GM12878 (cell line): ENCODE data around the gene HIVEP1. TPM values are rescaled to one million over a fixed set of nuclear protein-coding genes. Genes with fewer than 3 reads are reported as not detected.

Source experiments
- CBFB ChIP-seq: IDR thresholded peaks from 2 replicates; pipeline ENCODE4 v1.6.1; 2016; ENCODE audit warnings: antibody characterized with exemption, low read depth
- CHD4 ChIP-seq: fragments of 200-600 bp; sonication (generic); IDR thresholded peaks from 2 replicates; pipeline ENCODE4 v1.6.1; 2016; ENCODE audit warnings: mild to moderate bottlenecking
- ETV6 ChIP-seq, 2 experiments: fragments of 450-650 bp in 1 of 2; IDR thresholded peaks in 1 of 2; conservative IDR thresholded peaks in 1 of 2; 2 replicates each; pipeline ENCODE4 v1.6.1; 2014; ENCODE audit warnings: antibody characterized with exemption in 1 of 2, borderline replicate concordance in 1 of 2, low read depth in 1 of 2, mild to moderate bottlenecking in 1 of 2, moderate library complexity in 1 of 2
- MTA2 ChIP-seq: fragments of 450-650 bp; IDR thresholded peaks from 2 replicates; pipeline ENCODE4 v1.6.1; 2016; ENCODE audit warnings: low read depth, mild to moderate bottlenecking, moderate library complexity
- PAX5 ChIP-seq: IDR thresholded peaks from 2 replicates; pipeline ENCODE4 v1.6.1; 2011; ENCODE audit warnings: low read depth, low read length, borderline replicate concordance
- RELB ChIP-seq: fragments of 450-650 bp; IDR thresholded peaks from 2 replicates; pipeline ENCODE4 v1.6.1; 2017; ENCODE audit warnings: low read depth, mild to moderate bottlenecking, moderate library complexity
- RUNX3 ChIP-seq: IDR thresholded peaks from 2 replicates; pipeline ENCODE4 v1.6.1; 2012; ENCODE audit warnings: low read length, inconsistent platforms
- SMAD1 ChIP-seq: fragments of 450-650 bp; IDR thresholded peaks from 2 replicates; pipeline ENCODE4 v1.6.1; 2018; ENCODE audit warnings: mild to moderate bottlenecking, low read depth; ENCODE audit not compliant: partially characterized antibody
- SP1 ChIP-seq: IDR thresholded peaks from one replicate; pipeline ENCODE4 v1.6.1; 2011; ENCODE audit warnings: low read depth, low read length
- SPI1 ChIP-seq: IDR thresholded peaks from 2 replicates; pipeline ENCODE4 v1.6.1; 2011; ENCODE audit warnings: low read depth, mild to moderate bottlenecking, low read length, moderate library complexity, borderline replicate concordance; ENCODE audit not compliant: insufficient read depth
- STAT3 ChIP-seq: IDR thresholded peaks from 2 replicates; pipeline ENCODE4 v1.6.1; 2011; ENCODE audit warnings: low read depth, low read length, improper control_type of control experiment
- ZNF384 ChIP-seq: IDR thresholded peaks from 2 replicates; pipeline ENCODE4 v1.6.1; 2012; ENCODE audit warnings: low read depth, mild to moderate bottlenecking, low read length, improper control_type of control experiment, borderline replicate concordance
- ZSCAN29 ChIP-seq: fragments of 450-650 bp; IDR thresholded peaks from 2 replicates; pipeline ENCODE4 v1.6.1; 2017; ENCODE audit warnings: mild to moderate bottlenecking, moderate library complexity
- polyA plus RNA-seq, 11 experiments: library from polyadenylated mRNA; depleted of rRNA in 4 of 11; unstranded in 6 of 11; stranded (reverse) in 5 of 11; fragments of >200 nt; fragmentation: Nextera tagmentation in 4 of 11; fragmentation: Illumina TruSeq in 1 of 11; extraction: Ambion mirVana in 4 of 11; extraction: Trizol in 1 of 11; gene quantifications; 1 replicate in 1 of 11; 2 replicates in 10 of 11; pipeline versions ENCODE4 v1.2.1 to v1.2.3, GENCODE V29; 2011 to 2016; ENCODE audit warnings: inconsistent platforms in 2 of 11, missing spikeins in 2 of 11, low read depth in 1 of 11
- total RNA-seq, 4 experiments: library from RNA; depleted of rRNA in 3 of 4; stranded (reverse); fragments of >200 nt in 3 of 4; fragmentation: Illumina TruSeq in 1 of 4; extraction: Trizol in 1 of 4; gene quantifications; 2 replicates each; pipeline versions ENCODE4 v1.2.1 to v1.2.3, GENCODE V29; 2013 to 2021
- TF ChIP-seq, protein P1 (sequence below): fragments of 450-650 bp; formaldehyde crosslinking; IDR thresholded peaks from 2 replicates; pipeline ENCODE4 v1.4.0; 2020; ENCODE audit warnings: mild to moderate bottlenecking, moderate library complexity
- TF ChIP-seq, protein P2 (sequence below): fragments of 450-650 bp; IDR thresholded peaks from 2 replicates; pipeline ENCODE4 v1.6.1; 2016; ENCODE audit warnings: mild to moderate bottlenecking, moderate library complexity, borderline replicate concordance
- TF ChIP-seq, protein P3 (sequence below): IDR thresholded peaks from 2 replicates; pipeline ENCODE4 v1.6.1; 2012; ENCODE audit warnings: mild to moderate bottlenecking, low read depth, low read length

HIVEP1 gene
- total and polyA plus RNA-seq, 10 of the 15 experiments (the other 5 are each of a cell fraction or from before 2014, with no cell fraction given) = 4.3 to 37.5 (median 21.6) TPM

- TF ChIP-seq, protein P1, sequence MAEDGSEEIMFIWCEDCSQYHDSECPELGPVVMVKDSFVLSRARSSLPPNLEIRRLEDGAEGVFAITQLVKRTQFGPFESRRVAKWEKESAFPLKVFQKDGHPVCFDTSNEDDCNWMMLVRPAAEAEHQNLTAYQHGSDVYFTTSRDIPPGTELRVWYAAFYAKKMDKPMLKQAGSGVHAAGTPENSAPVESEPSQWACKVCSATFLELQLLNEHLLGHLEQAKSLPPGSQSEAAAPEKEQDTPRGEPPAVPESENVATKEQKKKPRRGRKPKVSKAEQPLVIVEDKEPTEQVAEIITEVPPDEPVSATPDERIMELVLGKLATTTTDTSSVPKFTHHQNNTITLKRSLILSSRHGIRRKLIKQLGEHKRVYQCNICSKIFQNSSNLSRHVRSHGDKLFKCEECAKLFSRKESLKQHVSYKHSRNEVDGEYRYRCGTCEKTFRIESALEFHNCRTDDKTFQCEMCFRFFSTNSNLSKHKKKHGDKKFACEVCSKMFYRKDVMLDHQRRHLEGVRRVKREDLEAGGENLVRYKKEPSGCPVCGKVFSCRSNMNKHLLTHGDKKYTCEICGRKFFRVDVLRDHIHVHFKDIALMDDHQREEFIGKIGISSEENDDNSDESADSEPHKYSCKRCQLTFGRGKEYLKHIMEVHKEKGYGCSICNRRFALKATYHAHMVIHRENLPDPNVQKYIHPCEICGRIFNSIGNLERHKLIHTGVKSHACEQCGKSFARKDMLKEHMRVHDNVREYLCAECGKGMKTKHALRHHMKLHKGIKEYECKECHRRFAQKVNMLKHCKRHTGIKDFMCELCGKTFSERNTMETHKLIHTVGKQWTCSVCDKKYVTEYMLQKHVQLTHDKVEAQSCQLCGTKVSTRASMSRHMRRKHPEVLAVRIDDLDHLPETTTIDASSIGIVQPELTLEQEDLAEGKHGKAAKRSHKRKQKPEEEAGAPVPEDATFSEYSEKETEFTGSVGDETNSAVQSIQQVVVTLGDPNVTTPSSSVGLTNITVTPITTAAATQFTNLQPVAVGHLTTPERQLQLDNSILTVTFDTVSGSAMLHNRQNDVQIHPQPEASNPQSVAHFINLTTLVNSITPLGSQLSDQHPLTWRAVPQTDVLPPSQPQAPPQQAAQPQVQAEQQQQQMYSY = no peak
- no peak; the same call in 1 of the 2 replicates for TF ChIP-seq CHD4
- no peak for TF ChIP-seq ZNF384
- peak; percentile 61 for TF ChIP-seq SP1
- TF ChIP-seq, protein P2, sequence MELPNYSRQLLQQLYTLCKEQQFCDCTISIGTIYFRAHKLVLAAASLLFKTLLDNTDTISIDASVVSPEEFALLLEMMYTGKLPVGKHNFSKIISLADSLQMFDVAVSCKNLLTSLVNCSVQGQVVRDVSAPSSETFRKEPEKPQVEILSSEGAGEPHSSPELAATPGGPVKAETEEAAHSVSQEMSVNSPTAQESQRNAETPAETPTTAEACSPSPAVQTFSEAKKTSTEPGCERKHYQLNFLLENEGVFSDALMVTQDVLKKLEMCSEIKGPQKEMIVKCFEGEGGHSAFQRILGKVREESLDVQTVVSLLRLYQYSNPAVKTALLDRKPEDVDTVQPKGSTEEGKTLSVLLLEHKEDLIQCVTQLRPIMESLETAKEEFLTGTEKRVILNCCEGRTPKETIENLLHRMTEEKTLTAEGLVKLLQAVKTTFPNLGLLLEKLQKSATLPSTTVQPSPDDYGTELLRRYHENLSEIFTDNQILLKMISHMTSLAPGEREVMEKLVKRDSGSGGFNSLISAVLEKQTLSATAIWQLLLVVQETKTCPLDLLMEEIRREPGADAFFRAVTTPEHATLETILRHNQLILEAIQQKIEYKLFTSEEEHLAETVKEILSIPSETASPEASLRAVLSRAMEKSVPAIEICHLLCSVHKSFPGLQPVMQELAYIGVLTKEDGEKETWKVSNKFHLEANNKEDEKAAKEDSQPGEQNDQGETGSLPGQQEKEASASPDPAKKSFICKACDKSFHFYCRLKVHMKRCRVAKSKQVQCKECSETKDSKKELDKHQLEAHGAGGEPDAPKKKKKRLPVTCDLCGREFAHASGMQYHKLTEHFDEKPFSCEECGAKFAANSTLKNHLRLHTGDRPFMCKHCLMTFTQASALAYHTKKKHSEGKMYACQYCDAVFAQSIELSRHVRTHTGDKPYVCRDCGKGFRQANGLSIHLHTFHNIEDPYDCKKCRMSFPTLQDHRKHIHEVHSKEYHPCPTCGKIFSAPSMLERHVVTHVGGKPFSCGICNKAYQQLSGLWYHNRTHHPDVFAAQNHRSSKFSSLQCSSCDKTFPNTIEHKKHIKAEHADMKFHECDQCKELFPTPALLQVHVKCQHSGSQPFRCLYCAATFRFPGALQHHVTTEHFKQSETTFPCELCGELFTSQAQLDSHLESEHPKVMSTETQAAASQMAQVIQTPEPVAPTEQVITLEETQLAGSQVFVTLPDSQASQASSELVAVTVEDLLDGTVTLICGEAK = no peak
- TF ChIP-seq RELB = peak; percentile 100
- TF ChIP-seq STAT3 = no peak
- TF ChIP-seq ETV6 (conservative IDR thresholded peaks at IDR 0.05 in 1 of 2, IDR thresholded peaks at IDR 0.05 in 1 of 2; ENCODE audit: borderline replicate concordance in 1 of 2, low read depth in 1 of 2) = peak in 1 of 2 experiments; percentile 63; a peak in 1 of 4 replicates
- peak; percentile 87 for TF ChIP-seq MTA2
- TF ChIP-seq, protein P3, sequence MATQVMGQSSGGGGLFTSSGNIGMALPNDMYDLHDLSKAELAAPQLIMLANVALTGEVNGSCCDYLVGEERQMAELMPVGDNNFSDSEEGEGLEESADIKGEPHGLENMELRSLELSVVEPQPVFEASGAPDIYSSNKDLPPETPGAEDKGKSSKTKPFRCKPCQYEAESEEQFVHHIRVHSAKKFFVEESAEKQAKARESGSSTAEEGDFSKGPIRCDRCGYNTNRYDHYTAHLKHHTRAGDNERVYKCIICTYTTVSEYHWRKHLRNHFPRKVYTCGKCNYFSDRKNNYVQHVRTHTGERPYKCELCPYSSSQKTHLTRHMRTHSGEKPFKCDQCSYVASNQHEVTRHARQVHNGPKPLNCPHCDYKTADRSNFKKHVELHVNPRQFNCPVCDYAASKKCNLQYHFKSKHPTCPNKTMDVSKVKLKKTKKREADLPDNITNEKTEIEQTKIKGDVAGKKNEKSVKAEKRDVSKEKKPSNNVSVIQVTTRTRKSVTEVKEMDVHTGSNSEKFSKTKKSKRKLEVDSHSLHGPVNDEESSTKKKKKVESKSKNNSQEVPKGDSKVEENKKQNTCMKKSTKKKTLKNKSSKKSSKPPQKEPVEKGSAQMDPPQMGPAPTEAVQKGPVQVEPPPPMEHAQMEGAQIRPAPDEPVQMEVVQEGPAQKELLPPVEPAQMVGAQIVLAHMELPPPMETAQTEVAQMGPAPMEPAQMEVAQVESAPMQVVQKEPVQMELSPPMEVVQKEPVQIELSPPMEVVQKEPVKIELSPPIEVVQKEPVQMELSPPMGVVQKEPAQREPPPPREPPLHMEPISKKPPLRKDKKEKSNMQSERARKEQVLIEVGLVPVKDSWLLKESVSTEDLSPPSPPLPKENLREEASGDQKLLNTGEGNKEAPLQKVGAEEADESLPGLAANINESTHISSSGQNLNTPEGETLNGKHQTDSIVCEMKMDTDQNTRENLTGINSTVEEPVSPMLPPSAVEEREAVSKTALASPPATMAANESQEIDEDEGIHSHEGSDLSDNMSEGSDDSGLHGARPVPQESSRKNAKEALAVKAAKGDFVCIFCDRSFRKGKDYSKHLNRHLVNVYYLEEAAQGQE = no peak
- TF ChIP-seq PAX5 = peak; percentile 66; the same call in 1 of the 2 replicates
- no peak for TF ChIP-seq ZSCAN29
- peak; percentile 98 for TF ChIP-seq RUNX3
- peak; percentile 32 for TF ChIP-seq SMAD1
- TF ChIP-seq SPI1 = peak; percentile 75; the same call in 1 of the 2 replicates
- TF ChIP-seq CBFB = peak; percentile 94
These were observed 39.8 kb downstream of the HIVEP1 start (continued) for GRCh38 chr6:12051861-12052368.
